ENCODE results near the gene NKX3-2. TPM values are rescaled to one million over a fixed set of nuclear protein-coding genes. Genes with fewer than 3 reads are reported as not detected.

Gene NKX3-2
- total and polyA plus RNA-seq, 2 of the 8 experiments (the other 6 are each of a cell fraction or from before 2014, with no cell fraction given), result 0.13 TPM; not detected in 1

- Histone ChIP-seq H4K20me1 (replicated peaks in 1 of 2; ENCODE audit: control insufficient read depth in 1 of 2, insufficient read depth in 2 of 2, low read length in 2 of 2) (no peaks in the 10 kb centered on the region), H3K4me3 (ENCODE audit: extremely low read depth in 1 of 4, insufficient read depth in 2 of 4, low read depth in 3 of 4, low read length in 4 of 4) (no peak overlapping the region), H4K8ac (ENCODE audit: extremely low read depth, insufficient read depth, low read length) (no peak overlapping the region), H4K91ac (replicated peaks; ENCODE audit: insufficient read length, low read length) (no peak overlapping the region), H2BK120ac (replicated peaks; ENCODE audit: low read depth, low read length) (no peak overlapping the region), H2BK12ac (ENCODE audit: low read depth, low read length) (no peak overlapping the region), H3K4me2 (ENCODE audit: insufficient read depth in 1 of 2, low read depth in 2 of 2, low read length in 2 of 2) (no peak overlapping the region), H2BK15ac (ENCODE audit: low read length) (no peak overlapping the region), H3K23me2 (ENCODE audit: low read depth, low read length) (no peaks in the 10 kb centered on the region), H2BK20ac (ENCODE audit: low read length) (no peak overlapping the region), H3K9me3 (ENCODE audit: insufficient read depth in 2 of 2, low read depth in 1 of 2, low read length in 1 of 2) (no peaks in the 10 kb centered on the region), H2AK5ac (ENCODE audit: low read depth, low read length) (no peak overlapping the region), H2BK5ac (ENCODE audit: low read depth, low read length) (no peak overlapping the region), H3K36me3 (ENCODE audit: control insufficient read depth in 2 of 4, insufficient read depth in 4 of 4, low read length in 3 of 4) (peaks cover 4 to 30% (median 18%) of the 10 kb centered on the region in 4 experiments; a peak in 6 of 8 replicates), H3K4ac (replicated peaks; ENCODE audit: insufficient read length, low read depth, low read length) (no peak overlapping the region), H3K27me3 (replicated peaks in 1 of 4; ENCODE audit: control insufficient read depth in 3 of 4, extremely low read depth in 1 of 4, insufficient read depth in 3 of 4, low read length in 3 of 4) (no peaks in the 10 kb centered on the region), H4K5ac (ENCODE audit: insufficient read length, low read depth, low read length) (no peak overlapping the region), H2AFZ (ENCODE audit: low read length) (no peak overlapping the region), H3K23ac (ENCODE audit: insufficient read length) (no peak overlapping the region), H3K27ac (ENCODE audit: low read depth, low read length) (no peak overlapping the region), H3K79me1 (ENCODE audit: low read depth, low read length) (no peaks in the 10 kb centered on the region), H3K18ac (ENCODE audit: extremely low read depth, low read length) (no peak overlapping the region), H3K79me2 (ENCODE audit: control insufficient read depth in 1 of 2, insufficient read depth in 2 of 2, low read length in 2 of 2) (no peaks in the 10 kb centered on the region), H3K14ac (ENCODE audit: insufficient read length) (no peak overlapping the region), H3K56ac (replicated peaks; ENCODE audit: insufficient read length, low read depth, low read length) (no peak overlapping the region), H3K4me1 (replicated peaks in 1 of 4; ENCODE audit: control insufficient read depth in 3 of 4, insufficient read depth in 4 of 4, low read length in 3 of 4) (no peaks in the 10 kb centered on the region), H3K9ac (replicated peaks in 1 of 4; ENCODE audit: extremely low read depth in 1 of 4, low read depth in 3 of 4, low read length in 3 of 4) (no peak overlapping the region)
- 87% methylated on average over 2 of the region's 2 CpGs; no CpG with 5 or more reads in 1 of the 2 experiments for WGBS, 2 experiments (ENCODE audit: extremely low coverage in 1 of 2, insufficient coverage in 1 of 2, insufficient read length in 1 of 2, insufficient replicate concordance in 2 of 2, low coverage in 1 of 2, low lambda C conversion rate in 2 of 2, missing lambda C conversion rate in 1 of 2)
- ChIA-PET POLR2A (ENCODE audit: partially characterized antibody) (no interaction called here), CTCF (ENCODE audit: partially characterized antibody) (no interaction called here)
- FAIRE-seq (no peak), DNase-seq (ENCODE audit: low read depth in 1 of 2, low spot score in 2 of 2) (no peak)
- no peak for TF ChIP-seq ATF2 (IDR thresholded peaks at IDR 0.05; ENCODE audit: low read length)
- no peak for TF ChIP-seq RFX5 (IDR thresholded peaks at IDR 0.05; ENCODE audit: borderline replicate concordance, low read depth, low read length)
- no peak for TF ChIP-seq SIX5 (IDR thresholded peaks at IDR 0.05; ENCODE audit: low read depth, low read length)
- TF ChIP-seq, protein P1, sequence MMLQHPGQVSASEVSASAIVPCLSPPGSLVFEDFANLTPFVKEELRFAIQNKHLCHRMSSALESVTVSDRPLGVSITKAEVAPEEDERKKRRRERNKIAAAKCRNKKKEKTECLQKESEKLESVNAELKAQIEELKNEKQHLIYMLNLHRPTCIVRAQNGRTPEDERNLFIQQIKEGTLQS (IDR thresholded peaks at IDR 0.05; ENCODE audit: insufficient read depth, low read depth, low read length), result no peak
- no peak for TF ChIP-seq EGR1 (IDR thresholded peaks at IDR 0.05; ENCODE audit: borderline replicate concordance, low read depth, low read length)
- TF ChIP-seq CHD1 (IDR thresholded peaks at IDR 0.05; ENCODE audit: low read depth, low read length), result no peak
- TF ChIP-seq POU5F1 (IDR thresholded peaks at IDR 0.05; ENCODE audit: low read depth, low read length), result no peak
Measured at GRCh38 chr4:13570916-13571315, 26.6 kb upstream of the NKX3-2 start.

Data from H1 (cell line).